Brain microvascular endothelial cell (primary cell): ENCODE data around the gene PBX1.
A peak's percentile ranks its signal among the peaks of the same experiment; 100 is the strongest.

ENCODE experiments used
- DNase-seq: peaks from one replicate; pipeline ENCODE4 v3.0.0-alpha.2; 2020
- H3K27ac ChIP-seq: fragments of 250-450 bp; sonication (Bioruptor Pico); 2 replicates; pipeline ENCODE4 v1.5.1; 2020; ENCODE audit warnings: mild to moderate bottlenecking, moderate library complexity
- H3K27me3 ChIP-seq: fragments of 250-450 bp; sonication (Bioruptor Pico); replicated peaks from 2 replicates; pipeline ENCODE4 v1.5.1; 2020; ENCODE audit warnings: mild to moderate bottlenecking
- H3K36me3 ChIP-seq: fragments of 250-450 bp; sonication (Bioruptor Pico); replicated peaks from 2 replicates; pipeline ENCODE4 v1.5.1; 2020; ENCODE audit warnings: mild to moderate bottlenecking
- H3K4me3 ChIP-seq: 2 replicates; pipeline ENCODE4 v1.5.1; 2011; ENCODE audit warnings: low read depth, mild to moderate bottlenecking, control low read depth, low read length, moderate library complexity
- CTCF ChIP-seq: IDR thresholded peaks from 2 replicates; pipeline ENCODE4 v1.5.1; 2011; ENCODE audit warnings: low read depth, mild to moderate bottlenecking, moderate library complexity, low read length, control low read depth, inconsistent platforms; ENCODE audit errors: missing control alignments
- in situ Hi-C: cut with HindIII; loops from 2 replicates; pipeline ENCODE4 v1.10.0; 2017; ENCODE audit warnings: low sequenced_read_pairs, low pct_ligation_motif_present

Gene PBX1

GRCh38 chr1:164590592-164590991 lies 31.6 kb downstream of the PBX1 start:
- Histone ChIP-seq H3K4me3 (no peak overlapping the region), H3K36me3 (no peaks in the 10 kb centered on the region), H3K27ac (no peak overlapping the region), H3K27me3 (no peaks in the 10 kb centered on the region)
- in situ Hi-C loops = no loop called here
- DNase-seq = no peak
- no peak for TF ChIP-seq CTCF

- Histone ChIP-seq H3K27ac (no peak overlapping the region), H3K27me3 (no peaks in the 10 kb centered on the region), H3K4me3 (no peak overlapping the region), H3K36me3 (no peaks in the 10 kb centered on the region)
- in situ Hi-C loops = no loop called here
- TF ChIP-seq CTCF = no peak
- DNase-seq = peak; percentile 32
Measured at GRCh38 chr1:164591858-164592257, 32.9 kb downstream of the PBX1 start.

GRCh38 chr1:164592634-164593033 lies 33.6 kb downstream of the PBX1 start:
- Histone ChIP-seq H3K27ac (no peak overlapping the region), H3K27me3 (no peaks in the 10 kb centered on the region), H3K4me3 (no peak overlapping the region), H3K36me3 (no peaks in the 10 kb centered on the region)
- in situ Hi-C loops = no loop called here
- no peak for DNase-seq
- no peak for TF ChIP-seq CTCF

GRCh38 chr1:164595212-164595611 lies 36.2 kb downstream of the PBX1 start:
- TF ChIP-seq CTCF = no peak
- in situ Hi-C loops = no loop called here

GRCh38 chr1:164596172-164596571 lies 37.2 kb downstream of the PBX1 start:
- no peak for TF ChIP-seq CTCF
- Histone ChIP-seq H3K4me3 (no peak overlapping the region), H3K27me3 (no peaks in the 10 kb centered on the region), H3K27ac (no peak overlapping the region), H3K36me3 (peaks cover 4% of the 10 kb centered on the region)
- DNase-seq = no peak
- in situ Hi-C loops = no loop called here

More at GRCh38 chr1:164595212-164595611, 36.2 kb downstream of the PBX1 start:
- DNase-seq = no peak
- Histone ChIP-seq H3K4me3 (no peak overlapping the region), H3K27ac (no peak overlapping the region), H3K36me3 (peaks cover 4% of the 10 kb centered on the region), H3K27me3 (no peaks in the 10 kb centered on the region)

GRCh38 chr1:164598719-164599118 lies 39.7 kb downstream of the PBX1 start:
- DNase-seq = no peak
- no peaks in the 10 kb centered on the region for H3K27me3 ChIP-seq
- peaks cover 4% of the 10 kb centered on the region for H3K36me3 ChIP-seq
- in situ Hi-C loops = no loop called here
- no peak overlapping the region for H3K27ac ChIP-seq
- no peak for TF ChIP-seq CTCF
- H3K4me3 ChIP-seq = no peak overlapping the region
